ENCODE results near the gene PCMT1. TPM values are rescaled to one million over a fixed set of nuclear protein-coding genes. Genes with fewer than 3 reads are reported as not detected.

PCMT1 gene
- total and polyA plus RNA-seq, 2 of the 4 experiments (the other 2 are of a cell fraction), result 101 to 109 TPM

- TF ChIP-seq BHLHE40 (IDR thresholded peaks at IDR 0.05; ENCODE audit: low read depth, low read length) (no peak), ELK1 (IDR thresholded peaks at IDR 0.05; ENCODE audit: borderline replicate concordance, low read depth, low read length) (no peak), MAFK (IDR thresholded peaks at IDR 0.05; ENCODE audit: low read depth, low read length) (no peak), CTCF (conservative IDR thresholded peaks at IDR 0.05; ENCODE audit: low read depth, low read length) (no peak), POLR2A (IDR thresholded peaks at IDR 0.05; ENCODE audit: low read depth, low read length) (no peak), SMC3 (IDR thresholded peaks at IDR 0.05; ENCODE audit: low read depth, low read length) (no peak), CEBPB (IDR thresholded peaks at IDR 0.05; ENCODE audit: low read depth, low read length) (no peak), CHD1 (IDR thresholded peaks at IDR 0.05; ENCODE audit: low read depth, low read length) (no peak), MAZ (IDR thresholded peaks at IDR 0.05; ENCODE audit: borderline replicate concordance, low read depth, low read length) (no peak), RFX5 (IDR thresholded peaks at IDR 0.05; ENCODE audit: low read depth, low read length) (no peak), MXI1 (IDR thresholded peaks at IDR 0.05; ENCODE audit: borderline replicate concordance, low read depth, low read length) (no peak), USF2 (IDR thresholded peaks at IDR 0.05; ENCODE audit: low read depth, low read length) (no peak), FOS (IDR thresholded peaks at IDR 0.05; ENCODE audit: low read depth, low read length) (no peak), RAD21 (IDR thresholded peaks at IDR 0.05; ENCODE audit: low read length) (no peak), RCOR1 (IDR thresholded peaks at IDR 0.05; ENCODE audit: insufficient replicate concordance, low read length) (no peak), NFE2L2 (IDR thresholded peaks at IDR 0.05; ENCODE audit: low read depth, low read length) (no peak)
- H3K18ac ChIP-seq (ENCODE audit: low read depth, low read length), result no peak overlapping the region
- 80% methylated on average over 3 of the region's 4 CpGs; no CpG with 5 or more reads in 1 of the 2 experiments for WGBS, 2 experiments (ENCODE audit: extremely low coverage in 2 of 2, insufficient read length in 1 of 2)
- CTCF ChIA-PET, result interaction anchor here (0.6 kb wide), 1 partner anchor 228 kb away, joined by 5 read pairs; no protein-coding TSS in a partner anchor
- intact Hi-C loops (cut with micrococcal nuclease), result no loop called here
- H2AFZ ChIP-seq (replicated peaks; ENCODE audit: low read length, poor library complexity), result no peak overlapping the region
- no peak overlapping the region for H4K8ac ChIP-seq (ENCODE audit: low read depth in 2 of 2, low read length in 2 of 2)
- H4K5ac ChIP-seq (ENCODE audit: low read depth, low read length), result no peak overlapping the region
- H3K27me3 ChIP-seq (ENCODE audit: control insufficient read depth, insufficient read depth, low read length), result no peaks in the 10 kb centered on the region
- H3K4me1 ChIP-seq (ENCODE audit: control insufficient read depth, insufficient read depth, low read length), result no peaks in the 10 kb centered on the region
- H2BK15ac ChIP-seq (ENCODE audit: low read depth, low read length), result no peak overlapping the region
- no peak overlapping the region for H2AK5ac ChIP-seq (ENCODE audit: low read depth, low read length)
- no peaks in the 10 kb centered on the region; the same call in 1 of the 2 replicates for H4K20me1 ChIP-seq (ENCODE audit: insufficient read depth, low read length)
- H3K4me3 ChIP-seq (ENCODE audit: insufficient read depth, low read depth, low read length), result no peak overlapping the region
- no peak overlapping the region for H4K91ac ChIP-seq (ENCODE audit: insufficient read depth, low read depth, low read length)
- no peak overlapping the region for H2BK5ac ChIP-seq (ENCODE audit: low read depth, low read length, poor library complexity, severe bottlenecking)
- DNase-seq, result no peak
- no peak overlapping the region for H3K9ac ChIP-seq (ENCODE audit: low read depth, low read length)
- H3K36me3 ChIP-seq (ENCODE audit: control insufficient read depth, insufficient read depth, low read length), result peaks cover 29% of the 10 kb centered on the region
- no peak overlapping the region for H3K27ac ChIP-seq (ENCODE audit: insufficient read depth, low read length)
- no peak overlapping the region for H3K23ac ChIP-seq (ENCODE audit: low read depth, low read length)
- no peak overlapping the region for H2BK120ac ChIP-seq (ENCODE audit: low read depth, low read length)
- in situ Hi-C loops (cut with MboI; ENCODE audit: low sequenced_read_pairs), result no loop called here
- dilution Hi-C loops (cut with HindIII; ENCODE audit: low sequenced_read_pairs, unreplicated experiment), result no loop called here
- H3K56ac ChIP-seq (ENCODE audit: extremely low read depth, insufficient read depth, low read length), result no peak overlapping the region
- no peak for ATAC-seq (ENCODE audit: low read depth)
- no peak overlapping the region for H3K4ac ChIP-seq (ENCODE audit: low read depth, low read length)
- H2BK20ac ChIP-seq (ENCODE audit: low read depth, low read length), result no peak overlapping the region
- no peaks in the 10 kb centered on the region for H3K9me3 ChIP-seq (ENCODE audit: control insufficient read depth, insufficient read depth, low read length)
- 0 out of 2 replicates have a peak, but pooled peaks cover 3% of the 10 kb centered on the region for H3K9me1 ChIP-seq (ENCODE audit: insufficient read depth, low read length)
- H2AK9ac ChIP-seq (replicated peaks; ENCODE audit: low read depth, low read length, poor library complexity), result no peak overlapping the region
- peaks cover 0 to 2% of the 10 kb centered on the region in 2 experiments; a peak in 1 of 4 replicates for H3K79me1 ChIP-seq (ENCODE audit: low read depth in 1 of 2, low read length in 2 of 2)
- POLR2A ChIA-PET (ENCODE audit: unreplicated experiment), result no interaction called here
- BruUV-seq (replicated peaks), result no TSS peak
- H3K14ac ChIP-seq (replicated peaks; ENCODE audit: low read depth, low read length), result no peak overlapping the region
- no peak overlapping the region for H3K4me2 ChIP-seq (ENCODE audit: low read depth, low read length)
Observed at GRCh38 chr6:149823013-149823412, 73.5 kb downstream of the PCMT1 start.
